K562 (cell line): ENCODE results near the gene RNF215. TPM values are rescaled to one million over a fixed set of nuclear protein-coding genes. Genes with fewer than 3 reads are reported as not detected.

ENCODE experiments used
- EZH2 ChIP-seq: IDR thresholded peaks from 2 replicates; pipeline ENCODE4 v1.6.1; 2012; ENCODE audit warnings: low read depth, mild to moderate bottlenecking, inconsistent platforms, low read length, borderline replicate concordance
- KAT2B ChIP-seq: IDR thresholded peaks from one replicate; pipeline ENCODE4 v1.6.1; 2012; ENCODE audit warnings: low read depth, mild to moderate bottlenecking, control low read depth, inconsistent platforms, low read length, moderate library complexity
- MXD1 ChIP-seq: fragments of 250-450 bp; sonication (Bioruptor Pico); IDR thresholded peaks from 2 replicates; pipeline ENCODE4 v1.8.0; 2021; ENCODE audit warnings: borderline replicate concordance, mild to moderate bottlenecking, moderate library complexity; ENCODE audit not compliant: poor library complexity, severe bottlenecking
- NCOR1 ChIP-seq: fragments of 450-650 bp; IDR thresholded peaks from 2 replicates; pipeline ENCODE4 v1.6.1; 2016; ENCODE audit warnings: mild to moderate bottlenecking, moderate library complexity
- PKNOX1 ChIP-seq: fragments of 450-650 bp; IDR thresholded peaks from 2 replicates; pipeline ENCODE4 v1.6.1; 2016
- SOX6 ChIP-seq: fragments of 450-650 bp; IDR thresholded peaks from 2 replicates; pipeline ENCODE4 v1.6.1; 2014; ENCODE audit warnings: mild to moderate bottlenecking
- TOE1 ChIP-seq, 2 experiments: fragments of 450-650 bp in 1 of 2; sonication (generic) in 1 of 2; formaldehyde crosslinking in 1 of 2; IDR thresholded peaks; 2 replicates each; pipeline versions ENCODE4 v1.7.1 to v1.8.0; 2016 to 2022; ENCODE audit warnings: borderline replicate concordance in 2 of 2, mild to moderate bottlenecking in 2 of 2, antibody characterized with exemption in 1 of 2, inconsistent platforms in 1 of 2, low read depth in 1 of 2, missing genetic modification reagents in 1 of 2, moderate library complexity in 1 of 2
- XRCC4 ChIP-seq: IDR thresholded peaks from one replicate; pipeline ENCODE4 v1.6.1; 2011; ENCODE audit not compliant: insufficient read depth, insufficient read length; ENCODE audit errors: extremely low read depth
- ZNF76 ChIP-seq: fragments of 250-450 bp; sonication (Bioruptor Pico); IDR thresholded peaks from 2 replicates; pipeline ENCODE4 v1.4.0; 2020; ENCODE audit warnings: mild to moderate bottlenecking, moderate library complexity, borderline replicate concordance
- ZSCAN29 ChIP-seq: fragments of 450-650 bp; IDR thresholded peaks from 2 replicates; pipeline ENCODE4 v1.6.1; 2017
- polyA plus RNA-seq, 8 experiments: library from polyadenylated mRNA; depleted of rRNA in 4 of 8; stranded (reverse) in 5 of 8; unstranded in 3 of 8; fragments of >200 nt; fragmentation: Nextera tagmentation in 2 of 8; fragmentation: Illumina TruSeq in 1 of 8; extraction: Ambion mirVana in 2 of 8; extraction: Trizol in 1 of 8; gene quantifications; 2 replicates each; pipeline versions ENCODE4 v1.2.1 to v1.2.3, GENCODE V29; 2011 to 2014; ENCODE audit warnings: inconsistent platforms in 1 of 8, missing spikeins in 1 of 8
- total RNA-seq, 7 experiments: library from RNA; depleted of rRNA in 6 of 7; stranded (reverse); fragments of >200 nt in 6 of 7; fragmentation: Illumina TruSeq in 2 of 7; extraction: Trizol in 2 of 7; gene quantifications; 2 replicates each; pipeline versions ENCODE4 v1.2.1 to v1.2.3, GENCODE V29; 2011 to 2021; ENCODE audit warnings: low replicate concordance in 1 of 7
- TF ChIP-seq, protein P1 (sequence below): fragments of 450-650 bp; formaldehyde crosslinking; IDR thresholded peaks from 2 replicates; pipeline ENCODE4 v1.4.0; 2022; ENCODE audit warnings: mild to moderate bottlenecking, moderate library complexity
- TF ChIP-seq, protein P2 (sequence below): fragments of 450-650 bp; IDR thresholded peaks from 2 replicates; pipeline ENCODE4 v1.6.1; 2018; ENCODE audit not compliant: partially characterized antibody

Gene RNF215
- total and polyA plus RNA-seq, 9 of the 15 experiments (the other 6 are each of a cell fraction or from before 2014, with no cell fraction given), result 0.08 to 9.8 (median 2.7) TPM

GRCh38 chr22:30356449-30357235 is 30.6 kb downstream of the RNF215 start, which contains the start of the genes CCDC157 and SF3A1 (continued):
- TF ChIP-seq, protein P1, sequence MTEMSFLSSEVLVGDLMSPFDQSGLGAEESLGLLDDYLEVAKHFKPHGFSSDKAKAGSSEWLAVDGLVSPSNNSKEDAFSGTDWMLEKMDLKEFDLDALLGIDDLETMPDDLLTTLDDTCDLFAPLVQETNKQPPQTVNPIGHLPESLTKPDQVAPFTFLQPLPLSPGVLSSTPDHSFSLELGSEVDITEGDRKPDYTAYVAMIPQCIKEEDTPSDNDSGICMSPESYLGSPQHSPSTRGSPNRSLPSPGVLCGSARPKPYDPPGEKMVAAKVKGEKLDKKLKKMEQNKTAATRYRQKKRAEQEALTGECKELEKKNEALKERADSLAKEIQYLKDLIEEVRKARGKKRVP (CRISPR knock-in tag), result no peak
- TF ChIP-seq ZNF76 (CRISPR knock-in tag), result no peak
- TF ChIP-seq EZH2, result no peak
- no peak for TF ChIP-seq SOX6
- no peak for TF ChIP-seq PKNOX1
- no peak for TF ChIP-seq MXD1 (CRISPR knock-in tag)
- TF ChIP-seq NCOR1, result no peak
- no peak for TF ChIP-seq KAT2B
- TF ChIP-seq, protein P2, sequence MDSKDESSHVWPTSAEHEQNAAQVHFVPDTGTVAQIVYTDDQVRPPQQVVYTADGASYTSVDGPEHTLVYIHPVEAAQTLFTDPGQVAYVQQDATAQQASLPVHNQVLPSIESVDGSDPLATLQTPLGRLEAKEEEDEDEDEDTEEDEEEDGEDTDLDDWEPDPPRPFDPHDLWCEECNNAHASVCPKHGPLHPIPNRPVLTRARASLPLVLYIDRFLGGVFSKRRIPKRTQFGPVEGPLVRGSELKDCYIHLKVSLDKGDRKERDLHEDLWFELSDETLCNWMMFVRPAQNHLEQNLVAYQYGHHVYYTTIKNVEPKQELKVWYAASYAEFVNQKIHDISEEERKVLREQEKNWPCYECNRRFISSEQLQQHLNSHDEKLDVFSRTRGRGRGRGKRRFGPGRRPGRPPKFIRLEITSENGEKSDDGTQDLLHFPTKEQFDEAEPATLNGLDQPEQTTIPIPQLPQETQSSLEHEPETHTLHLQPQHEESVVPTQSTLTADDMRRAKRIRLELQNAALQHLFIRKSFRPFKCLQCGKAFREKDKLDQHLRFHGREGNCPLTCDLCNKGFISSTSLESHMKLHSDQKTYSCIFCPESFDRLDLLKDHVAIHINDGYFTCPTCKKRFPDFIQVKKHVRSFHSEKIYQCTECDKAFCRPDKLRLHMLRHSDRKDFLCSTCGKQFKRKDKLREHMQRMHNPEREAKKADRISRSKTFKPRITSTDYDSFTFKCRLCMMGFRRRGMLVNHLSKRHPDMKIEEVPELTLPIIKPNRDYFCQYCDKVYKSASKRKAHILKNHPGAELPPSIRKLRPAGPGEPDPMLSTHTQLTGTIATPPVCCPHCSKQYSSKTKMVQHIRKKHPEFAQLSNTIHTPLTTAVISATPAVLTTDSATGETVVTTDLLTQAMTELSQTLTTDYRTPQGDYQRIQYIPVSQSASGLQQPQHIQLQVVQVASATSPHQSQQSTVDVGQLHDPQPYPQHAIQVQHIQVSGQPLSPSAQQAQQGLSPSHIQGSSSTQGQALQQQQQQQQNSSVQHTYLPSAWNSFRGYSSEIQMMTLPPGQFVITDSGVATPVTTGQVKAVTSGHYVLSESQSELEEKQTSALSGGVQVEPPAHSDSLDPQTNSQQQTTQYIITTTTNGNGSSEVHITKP, result no peak
- TF ChIP-seq XRCC4, result no peak
- no peak for TF ChIP-seq TOE1 (IDR thresholded peaks at IDR 0.05; ENCODE audit: borderline replicate concordance)
- TF ChIP-seq TOE1 (CRISPR knock-in tag; IDR thresholded peaks at IDR 0.05; ENCODE audit: borderline replicate concordance, low read depth), result no peak
- no peak for TF ChIP-seq ZSCAN29
